NCI-H1105 treated with DMSO at 0.1 percent for 48 hours (cell line): ENCODE results near the gene GTF2IRD1.
"Not testable (repeated sequence)": the region's sequence is repeated elsewhere in the genome, so short reads cannot be mapped to it uniquely, and the experiment has no call there.

ENCODE experiments used
- DNase-seq: peaks from one replicate; lab custom pipeline; 2025; lab: John Stamatoyannopoulos, UW

Gene GTF2IRD1, protein sequence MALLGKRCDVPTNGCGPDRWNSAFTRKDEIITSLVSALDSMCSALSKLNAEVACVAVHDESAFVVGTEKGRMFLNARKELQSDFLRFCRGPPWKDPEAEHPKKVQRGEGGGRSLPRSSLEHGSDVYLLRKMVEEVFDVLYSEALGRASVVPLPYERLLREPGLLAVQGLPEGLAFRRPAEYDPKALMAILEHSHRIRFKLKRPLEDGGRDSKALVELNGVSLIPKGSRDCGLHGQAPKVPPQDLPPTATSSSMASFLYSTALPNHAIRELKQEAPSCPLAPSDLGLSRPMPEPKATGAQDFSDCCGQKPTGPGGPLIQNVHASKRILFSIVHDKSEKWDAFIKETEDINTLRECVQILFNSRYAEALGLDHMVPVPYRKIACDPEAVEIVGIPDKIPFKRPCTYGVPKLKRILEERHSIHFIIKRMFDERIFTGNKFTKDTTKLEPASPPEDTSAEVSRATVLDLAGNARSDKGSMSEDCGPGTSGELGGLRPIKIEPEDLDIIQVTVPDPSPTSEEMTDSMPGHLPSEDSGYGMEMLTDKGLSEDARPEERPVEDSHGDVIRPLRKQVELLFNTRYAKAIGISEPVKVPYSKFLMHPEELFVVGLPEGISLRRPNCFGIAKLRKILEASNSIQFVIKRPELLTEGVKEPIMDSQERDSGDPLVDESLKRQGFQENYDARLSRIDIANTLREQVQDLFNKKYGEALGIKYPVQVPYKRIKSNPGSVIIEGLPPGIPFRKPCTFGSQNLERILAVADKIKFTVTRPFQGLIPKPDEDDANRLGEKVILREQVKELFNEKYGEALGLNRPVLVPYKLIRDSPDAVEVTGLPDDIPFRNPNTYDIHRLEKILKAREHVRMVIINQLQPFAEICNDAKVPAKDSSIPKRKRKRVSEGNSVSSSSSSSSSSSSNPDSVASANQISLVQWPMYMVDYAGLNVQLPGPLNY

DNA sequence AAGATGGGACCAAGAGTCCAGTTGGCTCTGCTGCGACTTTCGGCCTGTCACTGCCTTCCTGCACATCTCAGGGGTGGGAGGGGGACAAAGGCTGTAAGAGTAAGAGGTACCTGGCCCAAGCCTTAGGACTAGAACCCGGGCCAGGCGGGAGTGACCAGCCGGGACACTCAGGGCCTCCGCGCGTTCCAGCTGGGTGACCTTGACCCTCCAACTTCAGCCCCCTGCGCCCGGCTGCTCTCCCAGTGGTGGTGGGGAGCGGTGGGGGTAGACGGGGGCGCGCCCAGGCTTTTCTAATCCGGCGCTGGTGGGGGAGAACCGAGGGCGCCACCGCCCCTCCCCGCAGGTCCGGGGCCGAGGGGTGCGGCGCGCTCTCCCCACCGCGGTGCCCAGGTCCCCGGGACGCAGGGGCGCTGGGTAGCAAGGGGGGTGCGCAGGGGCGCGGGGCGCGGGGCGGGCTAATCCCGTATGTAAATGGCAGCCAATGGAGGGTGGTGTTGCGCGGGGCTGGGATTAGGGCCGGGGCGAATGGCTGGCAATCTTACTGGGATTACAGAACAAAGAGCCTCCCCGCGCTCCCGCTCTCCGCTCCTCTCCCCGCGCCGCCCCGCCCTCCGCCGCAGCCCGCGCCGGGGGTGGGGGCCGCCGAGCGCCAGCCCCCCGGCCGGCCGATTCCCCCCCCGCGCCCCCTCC, at the start of gene GTF2IRD1:
Gene GTF2IRD1, plus strand, starts transcription at position 585 of the 690 bp plus-strand sequence. CDS start 54,175 bp downstream, outside the sequence.
- peak; percentile 73 for DNase-seq

DNA sequence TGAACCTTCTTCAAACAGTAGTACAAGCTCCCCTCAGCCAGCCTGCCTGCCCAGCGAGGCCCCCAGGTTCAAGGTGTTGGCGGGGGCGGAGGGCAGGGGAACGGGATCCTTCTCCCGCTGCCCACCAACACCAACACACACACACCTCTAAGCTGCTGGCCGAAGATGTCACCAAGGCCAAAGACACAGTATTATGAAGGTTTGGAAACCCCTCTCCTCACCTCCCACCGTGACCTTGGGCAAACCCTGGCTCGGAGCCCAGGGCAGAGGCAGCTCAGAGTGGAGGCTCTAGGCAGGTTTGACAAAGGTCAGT, 49.4 kb upstream of the GTF2IRD1 start:
- no peak for DNase-seq

DNA sequence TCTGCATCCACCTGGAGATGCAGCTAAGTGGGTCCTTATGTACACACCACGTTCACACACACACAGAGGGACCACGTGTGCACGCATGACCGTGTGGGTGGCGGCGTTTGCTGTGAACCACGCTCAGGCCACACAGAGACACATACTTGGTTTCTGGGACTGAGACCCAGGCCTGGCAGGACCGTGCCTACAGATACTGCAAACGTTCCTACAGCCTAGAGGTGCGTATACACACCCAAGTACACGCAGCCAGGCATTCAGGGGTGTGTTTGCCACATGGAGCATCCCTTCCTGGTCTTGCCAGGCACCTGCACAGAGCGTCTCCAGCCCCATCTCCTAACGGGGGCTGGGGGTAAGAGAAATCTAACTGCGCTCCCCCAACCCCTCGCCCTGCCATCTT, 49.0 kb upstream of the GTF2IRD1 start:
- no peak for DNase-seq

DNA sequence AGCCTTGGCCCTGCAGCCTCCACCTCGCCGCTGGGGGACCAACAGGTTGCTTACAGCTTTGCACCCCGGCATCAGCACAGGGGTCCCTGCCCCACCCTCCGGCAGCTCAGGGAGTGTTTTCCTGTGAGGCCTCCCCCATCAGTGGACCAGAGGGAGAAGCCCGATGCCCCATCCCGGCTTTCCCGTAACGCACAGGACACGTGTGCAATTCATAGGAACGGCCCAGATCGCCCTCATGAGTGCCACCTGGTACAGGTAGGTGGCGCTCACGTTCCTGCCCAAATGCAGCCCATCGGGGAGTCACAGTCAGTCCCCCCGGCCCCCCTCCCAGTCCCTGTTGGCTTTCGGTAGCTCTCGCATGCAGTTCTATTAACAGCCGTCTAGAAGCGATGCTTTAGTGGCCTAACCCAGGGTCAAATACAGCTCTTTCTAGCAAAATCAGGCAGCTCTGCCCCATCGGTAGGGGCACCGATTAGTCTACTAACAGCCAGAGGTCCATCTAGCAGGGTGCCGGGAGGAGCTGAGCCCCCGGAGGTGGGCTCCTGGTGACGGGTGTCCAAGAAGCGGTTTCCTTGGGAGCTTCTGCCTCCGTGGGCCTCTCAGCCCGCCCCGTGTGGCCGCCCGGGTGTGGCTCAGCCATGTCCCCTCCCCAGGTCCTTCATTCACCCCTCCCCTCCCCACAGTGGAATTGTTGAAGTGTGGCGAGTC, 48.4 kb upstream of the GTF2IRD1 start:
- DNase-seq = peak; percentile 67

DNA sequence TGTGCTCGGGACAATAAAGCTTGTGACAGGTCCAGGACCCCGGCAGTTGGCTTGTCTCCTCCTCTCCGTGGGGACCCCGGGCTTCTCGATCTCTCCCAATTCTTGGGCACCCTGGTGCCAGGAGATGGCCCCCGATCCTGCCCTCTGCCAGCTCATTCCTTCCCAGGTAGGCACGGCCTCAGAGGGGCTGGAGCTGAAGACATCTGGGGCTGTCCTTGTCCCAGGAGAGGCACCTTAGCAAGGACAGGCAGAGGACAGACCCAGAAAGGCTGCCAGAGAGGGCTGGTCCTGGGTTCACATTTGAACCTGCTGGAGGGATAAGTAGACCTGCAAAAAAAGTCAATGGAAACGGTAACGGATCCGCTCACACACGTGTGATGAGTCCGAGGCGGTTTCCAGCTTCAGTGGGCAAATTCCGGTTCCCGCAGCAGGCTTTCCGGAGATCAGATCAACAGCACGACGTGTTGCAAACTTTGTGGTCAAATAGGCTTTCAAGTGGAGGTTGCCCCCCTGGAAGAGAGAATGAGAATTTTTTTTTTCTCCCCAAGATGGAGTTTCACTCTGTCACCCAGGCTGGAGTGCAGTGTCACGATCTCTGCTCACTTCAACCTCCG, 47.7 kb upstream of the GTF2IRD1 start:
- no peak for DNase-seq

DNA sequence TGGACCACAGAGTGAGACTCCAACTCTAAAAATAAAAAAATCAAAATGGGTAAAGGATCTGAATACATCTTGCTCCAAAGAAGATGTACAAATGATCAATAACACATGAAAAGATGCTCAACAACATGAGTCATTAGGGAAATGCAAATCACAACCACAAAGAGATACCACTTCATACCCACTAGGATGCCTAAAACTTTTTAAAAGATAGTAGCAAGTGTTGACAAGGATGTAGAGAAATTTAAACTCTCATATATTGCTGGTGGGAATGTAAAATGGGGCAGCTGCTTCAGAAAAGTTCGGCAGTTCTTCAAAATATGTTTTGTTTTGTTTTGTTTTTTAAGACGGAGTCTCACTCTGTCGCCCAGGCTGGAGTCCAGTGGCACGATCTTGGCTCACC, 45.7 kb upstream of the GTF2IRD1 start:
- no peak for DNase-seq

DNA sequence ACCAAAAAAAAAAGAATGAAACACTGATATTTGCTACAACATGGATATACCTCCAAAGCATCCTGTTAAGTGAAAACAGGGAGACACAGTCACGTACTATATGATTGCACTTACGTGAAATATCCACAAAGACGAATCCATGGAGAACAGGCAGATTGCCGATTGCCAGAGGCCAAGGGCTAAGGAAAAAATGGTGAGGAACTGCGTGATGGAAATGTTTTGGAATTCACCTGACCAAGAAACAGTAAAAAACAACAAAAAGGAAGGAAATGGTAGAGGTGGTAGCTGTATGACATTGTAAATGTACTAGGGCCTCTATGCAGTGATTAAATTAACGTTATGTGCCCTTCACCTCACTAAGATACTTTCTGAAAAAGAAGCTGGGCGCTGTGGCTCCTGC, 44.1 kb upstream of the GTF2IRD1 start:
- DNase-seq = no peak

DNA sequence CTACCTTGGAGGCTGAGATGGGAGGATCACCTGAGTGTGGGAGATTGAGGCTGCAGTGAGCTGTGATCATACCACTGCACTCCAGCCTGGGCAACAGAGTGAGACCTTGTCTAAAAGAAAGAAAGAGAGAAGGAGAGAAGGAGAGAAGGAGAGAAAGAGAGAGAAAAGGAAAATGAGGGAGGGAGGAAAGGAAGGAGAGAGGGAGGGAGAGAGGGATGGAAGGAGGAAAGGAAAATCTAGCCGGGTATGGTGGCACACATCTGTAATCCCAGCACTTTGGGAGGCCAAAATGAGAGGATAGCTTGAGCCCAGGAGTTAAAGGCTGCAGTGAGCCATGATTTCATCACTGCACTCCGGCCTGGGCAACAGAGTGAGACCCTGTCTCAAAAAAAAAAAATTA, 42.9 kb upstream of the GTF2IRD1 start:
- DNase-seq = no peak

DNA sequence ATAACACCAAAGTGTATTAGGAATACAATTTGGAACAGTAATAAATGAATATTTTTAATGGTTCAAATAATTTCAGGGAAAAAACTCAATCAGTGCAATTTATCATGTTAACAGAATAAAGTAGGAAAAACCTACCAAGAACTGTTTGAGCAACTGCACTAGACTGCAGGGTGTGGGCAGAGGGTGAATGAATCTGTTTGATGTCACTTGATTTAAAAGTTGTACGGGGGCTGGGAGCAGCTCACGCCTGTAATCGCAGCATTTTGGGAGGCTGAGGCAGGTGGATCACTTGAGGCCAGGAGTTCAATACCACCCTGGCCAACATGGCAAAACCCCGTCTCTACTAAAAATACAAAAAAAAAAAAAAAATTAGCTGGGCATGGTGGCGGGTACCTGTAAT, 42.1 kb upstream of the GTF2IRD1 start:
- DNase-seq = not testable (repeated sequence)

DNA sequence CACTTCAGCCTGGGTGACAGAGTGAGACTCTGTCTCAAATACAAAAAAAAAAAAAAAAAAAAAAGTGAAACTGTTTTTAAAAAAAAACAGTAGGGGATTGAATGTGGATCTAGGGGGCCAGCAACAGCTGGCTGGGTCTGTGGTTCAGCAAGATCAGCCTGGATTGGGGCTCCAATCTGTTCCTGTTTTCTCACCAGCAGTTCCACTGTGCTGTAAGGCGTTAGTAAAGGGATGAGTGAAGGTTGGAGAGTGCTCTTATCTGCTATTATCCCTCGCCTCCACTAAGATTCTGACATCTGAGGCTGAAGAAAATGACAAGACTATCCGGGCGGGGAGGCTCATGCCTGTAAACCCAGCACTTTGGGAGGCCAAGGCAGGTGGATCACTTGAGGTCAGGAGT, 41.6 kb upstream of the GTF2IRD1 start:
- no peak for DNase-seq

DNA sequence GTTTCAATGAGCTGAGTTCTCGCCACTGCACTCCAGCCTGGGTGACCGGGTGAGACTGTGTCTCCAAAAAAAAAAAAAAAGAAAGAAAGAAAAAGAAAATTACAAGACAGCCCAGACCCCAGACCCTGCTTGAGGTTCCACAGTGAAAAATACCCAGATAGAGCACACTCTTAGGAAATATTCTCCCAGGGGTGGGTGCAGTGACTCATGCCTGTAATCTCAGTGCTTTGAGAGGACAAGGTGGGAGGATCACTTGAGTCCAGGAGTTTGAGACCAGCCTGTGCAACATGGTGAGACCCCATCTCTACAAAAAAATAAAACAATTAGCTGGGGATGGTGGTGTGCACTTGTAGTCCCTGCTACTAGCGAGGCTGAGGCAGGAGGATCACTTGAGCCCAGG, 41.1 kb upstream of the GTF2IRD1 start:
- DNase-seq = no peak

DNA sequence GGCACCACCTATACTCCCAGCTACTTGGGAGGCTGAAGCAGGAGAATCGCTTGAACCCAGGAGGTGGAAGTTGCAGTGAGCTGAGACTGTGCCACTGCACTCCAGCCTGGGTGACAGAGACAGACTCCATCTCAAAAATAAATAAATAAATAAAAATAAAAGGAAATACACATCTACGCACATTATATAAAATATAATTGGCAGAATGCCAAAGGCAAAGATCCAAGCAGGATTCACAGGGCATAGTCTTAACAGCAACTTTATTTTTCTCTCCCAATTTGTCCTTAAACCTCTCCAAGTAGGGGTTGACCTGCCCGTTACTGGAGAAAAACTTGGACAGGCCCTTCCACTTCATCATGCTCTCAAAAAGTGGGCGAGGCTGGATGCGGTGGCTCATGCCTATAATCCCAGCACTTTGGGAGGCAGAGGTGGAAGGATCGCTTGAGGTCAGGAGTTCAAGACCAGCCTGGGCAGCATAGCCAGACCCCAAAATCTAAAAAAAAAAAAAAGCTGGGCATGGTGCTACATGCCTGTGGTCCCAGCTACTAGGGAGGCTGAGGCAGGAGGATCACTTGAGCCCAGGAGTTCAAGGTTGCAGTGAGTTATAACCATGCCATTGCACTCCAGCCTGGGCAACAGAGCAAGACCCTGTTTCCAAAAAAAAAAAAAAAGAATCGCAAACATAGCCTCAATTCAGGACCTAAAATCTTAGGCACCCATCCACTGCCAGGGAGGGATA, 38.9 kb upstream of the GTF2IRD1 start:
- not testable (repeated sequence) for DNase-seq

DNA sequence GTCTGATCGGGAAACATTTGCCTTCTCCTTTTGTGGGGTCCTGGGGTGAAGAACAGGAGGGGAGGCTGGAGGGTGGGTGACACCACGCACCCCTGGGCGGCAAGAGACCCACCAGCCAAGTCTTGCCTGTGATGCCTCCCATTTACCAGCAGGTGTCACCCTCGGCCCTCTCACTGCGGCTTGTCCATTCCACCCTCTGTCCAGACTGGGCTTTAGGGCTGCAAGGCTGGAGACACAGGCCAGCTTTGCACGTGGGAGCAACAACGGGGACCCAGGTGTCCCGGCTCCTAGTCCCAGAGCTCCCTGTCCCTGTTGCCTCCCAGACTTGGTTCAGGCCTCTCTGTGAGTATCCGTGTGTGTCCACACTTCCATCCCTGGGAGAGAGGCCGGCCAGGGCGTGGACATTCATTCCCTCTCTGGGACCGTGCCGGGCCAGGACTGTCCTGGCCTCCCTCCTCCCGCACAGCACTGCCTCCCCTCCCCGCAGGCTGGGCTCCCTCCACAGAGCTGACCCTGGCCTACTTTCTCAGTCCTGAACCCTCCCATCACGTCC, 36.2 kb upstream of the GTF2IRD1 start:
- DNase-seq = peak; percentile 44

DNA sequence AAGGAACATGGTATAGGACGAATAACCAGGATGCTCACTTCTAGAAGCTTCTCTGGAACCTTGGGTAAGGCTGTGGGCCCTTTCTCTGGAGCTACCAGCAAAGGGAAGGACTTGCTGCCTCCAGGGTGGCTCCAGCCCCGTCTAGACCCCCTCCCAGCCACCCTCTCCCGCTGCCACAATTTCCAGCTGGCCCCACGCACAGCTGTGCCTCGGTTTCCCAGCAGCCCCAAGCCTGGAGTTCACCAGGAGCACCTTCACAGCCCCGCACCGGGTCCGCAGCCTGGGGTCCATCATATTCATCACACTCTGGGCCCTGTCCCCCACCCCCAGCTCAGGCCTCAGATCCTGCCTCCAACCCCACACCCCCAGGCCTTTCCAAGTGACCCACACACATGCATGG, 35.6 kb upstream of the GTF2IRD1 start:
- no peak for DNase-seq

DNA sequence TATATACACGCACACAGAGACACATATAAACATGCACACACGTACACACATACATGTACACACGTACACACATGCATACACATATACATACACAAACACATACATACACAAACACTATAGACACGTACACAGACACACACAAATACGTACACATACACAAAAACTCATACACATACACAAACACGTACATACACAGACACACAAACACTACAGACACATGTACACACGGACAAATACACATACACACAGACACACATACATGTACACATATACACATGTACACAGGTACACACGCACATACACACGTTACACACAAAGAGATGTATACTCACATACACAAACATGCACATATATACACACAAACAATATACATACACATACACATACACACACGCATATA, 35.2 kb upstream of the GTF2IRD1 start:
- no peak for DNase-seq

DNA sequence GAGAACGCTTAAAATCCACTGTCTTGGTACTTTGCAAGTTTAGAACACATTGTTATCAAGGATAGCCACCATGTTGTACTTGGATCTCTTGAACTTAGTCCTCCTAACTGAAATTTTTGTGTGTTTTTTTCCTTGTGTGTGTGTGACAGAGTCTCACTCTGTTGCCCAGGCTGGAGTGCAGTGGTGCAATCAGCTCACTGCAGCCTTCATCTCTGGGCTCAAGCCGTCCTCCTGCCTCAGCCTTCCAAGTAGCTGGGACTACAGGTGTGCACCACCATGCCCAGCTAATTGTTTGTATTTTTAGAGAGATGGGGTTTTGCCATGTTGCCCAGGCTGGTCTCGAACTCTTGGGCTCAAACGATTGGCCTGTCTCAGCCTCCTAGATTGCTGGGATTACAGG, 34.5 kb upstream of the GTF2IRD1 start:
- not testable (repeated sequence) for DNase-seq

DNA sequence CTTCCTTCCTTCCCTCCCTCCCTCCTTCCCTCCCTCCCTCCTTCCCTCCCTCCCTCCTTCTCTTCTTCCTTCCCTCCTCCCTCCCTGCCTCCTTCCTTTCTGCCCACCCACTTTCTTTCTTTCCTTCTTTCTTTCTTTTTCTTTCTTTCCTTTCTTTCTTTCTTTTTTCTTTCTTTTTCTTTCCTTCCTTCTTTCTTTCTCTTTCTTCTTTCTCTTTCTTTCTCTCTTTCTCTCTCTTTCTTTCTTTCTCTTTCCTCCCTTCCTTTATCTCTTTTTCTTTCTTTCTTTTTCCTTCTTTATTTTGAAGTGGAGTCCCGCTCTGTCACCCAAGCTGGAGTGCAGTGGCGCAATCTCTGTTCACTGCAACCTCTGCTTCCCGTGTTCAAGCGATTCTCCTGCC, 33.7 kb upstream of the GTF2IRD1 start:
- no peak for DNase-seq

DNA sequence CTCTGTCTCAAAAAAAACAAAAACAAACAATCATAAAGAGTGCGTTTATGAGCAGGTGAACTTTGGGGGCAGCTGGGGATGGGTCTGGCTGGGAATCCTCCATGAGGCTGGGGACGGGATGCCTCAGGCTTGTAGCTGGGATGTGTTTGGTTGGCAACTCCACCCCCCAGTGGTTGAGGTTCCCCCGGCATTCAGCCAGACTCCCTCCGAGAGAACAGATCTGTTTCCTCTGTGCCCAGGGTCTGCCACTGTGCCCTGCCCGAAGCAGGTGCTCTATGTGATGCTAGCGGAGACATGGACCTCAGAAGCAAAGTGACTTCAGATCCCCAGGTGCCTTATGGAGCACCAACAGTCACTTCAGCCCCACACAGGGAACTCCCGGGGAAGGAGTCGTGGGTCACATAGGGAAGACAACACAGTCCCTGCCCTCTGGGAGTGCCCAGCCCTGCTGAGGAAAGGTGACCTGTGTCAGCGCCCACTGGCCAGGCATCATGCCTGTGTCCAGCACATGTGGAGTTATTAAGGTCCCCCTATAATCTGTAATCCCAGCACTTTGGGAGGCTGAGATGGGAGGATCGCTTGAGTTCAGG, 29.3 kb upstream of the GTF2IRD1 start:
- DNase-seq = no peak

DNA sequence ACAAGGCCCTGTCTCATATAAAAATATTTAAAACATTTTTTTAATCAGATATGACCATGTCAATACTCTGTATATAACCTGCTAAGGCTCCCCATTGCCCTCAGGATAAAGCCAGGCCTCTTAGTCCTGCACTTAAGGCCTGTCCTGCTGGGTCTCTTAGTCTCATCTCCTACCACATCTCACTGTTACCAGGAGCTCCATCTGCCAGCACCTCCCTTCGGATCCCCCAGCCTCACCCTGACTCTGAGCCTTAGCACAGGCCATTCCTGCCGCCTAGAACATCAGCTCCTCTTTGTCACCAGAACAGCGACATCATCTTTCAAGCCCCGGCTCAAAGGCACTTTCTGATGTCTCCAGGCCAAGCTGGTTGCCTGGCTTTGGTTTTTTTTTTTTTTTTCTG, 25.7 kb upstream of the GTF2IRD1 start:
- no peak for DNase-seq

DNA sequence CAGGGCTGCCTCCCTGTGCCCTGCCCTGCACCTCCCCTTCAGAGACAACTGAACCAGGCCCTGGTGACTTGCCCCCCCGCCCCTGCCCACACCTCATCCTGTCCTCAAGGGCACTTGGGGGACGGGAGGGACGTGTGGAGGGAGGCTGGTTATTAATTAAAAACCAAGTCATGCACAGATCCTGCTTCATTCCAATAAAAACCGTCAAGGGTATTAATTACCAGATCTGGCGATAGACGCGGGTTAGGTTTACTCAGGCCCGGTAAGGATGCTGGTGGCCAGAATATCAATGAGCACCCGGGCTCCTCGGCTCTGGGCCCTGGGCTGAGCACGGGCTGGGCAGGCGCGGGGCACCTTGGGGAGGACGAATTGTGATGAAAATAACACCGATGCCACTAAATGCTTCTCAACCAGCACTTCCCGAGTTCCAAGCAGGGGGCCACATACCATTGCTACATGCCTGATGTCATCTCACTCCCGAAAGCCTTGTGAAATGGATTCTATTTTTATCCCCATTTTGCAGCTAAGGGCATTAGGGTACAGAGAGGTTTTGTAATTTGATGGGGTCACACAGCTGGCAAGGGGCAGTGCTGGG, 24.5 kb upstream of the GTF2IRD1 start:
- no peak for DNase-seq
